ENCODE data around the gene CCDC192. TPM values are rescaled to one million over a fixed set of nuclear protein-coding genes. Genes with fewer than 3 reads are reported as not detected.

CCDC192 gene
- total RNA-seq, 2 donors from 2014 or later, result not detected

GRCh38 chr5:127821896-127822295, 118.7 kb downstream of the CCDC192 start:
- TF ChIP-seq POLR2A (IDR thresholded peaks at IDR 0.05) (no peak), CTCF (IDR thresholded peaks at IDR 0.05) (no peak)
- Histone ChIP-seq H3K4me1 (no peaks in the 10 kb centered on the region), H3K9me3 (no peaks in the 10 kb centered on the region), H3K36me3 (replicated peaks in 1 of 2; ENCODE audit: insufficient read depth in 1 of 2, low read depth in 2 of 2) (no peaks in the 10 kb centered on the region), H3K27ac (no peak overlapping the region), H3K4me3 (no peak overlapping the region), H3K27me3 (no peaks in the 10 kb centered on the region)
- DNase-seq (no peak), ATAC-seq (no peak)
- intact Hi-C loops (cut with DNase I), result no loop called here
- WGBS, 2 donors, result 87% methylated on average over 3 of the region's 3 CpGs

DNA sequence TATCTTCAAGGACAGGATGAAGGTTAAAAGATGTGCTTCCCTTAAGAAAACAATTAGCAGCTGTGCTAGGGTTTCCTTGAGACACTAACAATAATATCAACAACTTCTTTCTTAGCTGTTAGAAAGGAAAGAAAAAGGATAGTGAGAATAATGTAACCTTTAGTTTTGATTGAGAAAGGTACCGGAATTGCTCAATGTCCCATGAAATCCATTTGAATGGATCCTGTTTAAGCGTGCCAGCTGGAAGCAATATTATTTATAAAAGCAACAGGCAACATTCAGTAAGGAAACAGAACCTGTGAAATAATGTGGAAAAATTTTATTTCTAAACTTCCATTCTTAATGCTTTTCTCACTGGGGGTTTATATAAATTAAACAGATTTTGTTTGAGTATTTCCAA, 120.9 kb downstream of the CCDC192 start:
- Histone ChIP-seq H3K27me3 (no peaks in the 10 kb centered on the region), H3K4me1 (no peaks in the 10 kb centered on the region), H3K9me3 (no peaks in the 10 kb centered on the region), H3K27ac (no peak overlapping the region), H3K4me3 (no peak overlapping the region), H3K36me3 (replicated peaks in 1 of 2; ENCODE audit: insufficient read depth in 1 of 2, low read depth in 2 of 2) (no peaks in the 10 kb centered on the region)
- 88 to 89% methylated on average over 2 of the region's 2 CpGs for WGBS, 2 donors
- intact Hi-C loops (cut with DNase I), result no loop called here
- DNase-seq (no peak), ATAC-seq (no peak)
- TF ChIP-seq POLR2A (IDR thresholded peaks at IDR 0.05) (no peak), CTCF (IDR thresholded peaks at IDR 0.05) (no peak)

- DNase-seq, result no peak
- no peak overlapping the region for H3K27ac ChIP-seq
- 73 to 82% methylated on average over 3 of the region's 3 CpGs for WGBS, 2 donors
- H3K27me3 ChIP-seq, result no peaks in the 10 kb centered on the region
- intact Hi-C loops (cut with DNase I), result no loop called here
- no peak overlapping the region for H3K4me3 ChIP-seq
- TF ChIP-seq POLR2A (IDR thresholded peaks at IDR 0.05) (no peak), CTCF (IDR thresholded peaks at IDR 0.05) (no peak)
- no peaks in the 10 kb centered on the region for H3K36me3 ChIP-seq (replicated peaks in 1 of 2; ENCODE audit: insufficient read depth in 1 of 2, low read depth in 2 of 2)
- ATAC-seq, result no peak
- H3K9me3 ChIP-seq, result no peaks in the 10 kb centered on the region
- H3K4me1 ChIP-seq, result no peaks in the 10 kb centered on the region
Observed at GRCh38 chr5:127826011-127826410, 122.8 kb downstream of the CCDC192 start.

DNA sequence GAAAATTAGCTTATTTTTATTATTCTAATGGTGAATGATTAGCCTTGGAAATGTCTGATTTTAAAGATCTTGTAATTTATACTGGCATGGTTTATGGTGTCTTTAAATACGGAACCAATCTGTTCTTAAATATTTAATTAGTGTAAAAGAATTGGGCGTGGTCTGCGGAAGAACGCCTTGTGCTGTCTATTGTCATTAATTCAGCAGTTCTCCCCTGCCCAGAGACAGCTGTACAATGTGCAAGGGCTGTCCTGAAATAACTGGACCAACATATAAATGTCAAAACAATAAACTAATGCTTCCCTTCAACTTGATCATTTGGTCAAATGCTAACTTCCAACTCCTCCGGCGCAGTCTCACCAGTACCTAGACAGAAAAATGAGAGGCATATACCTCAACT, 124.3 kb downstream of the CCDC192 start:
- Histone ChIP-seq H3K4me1 (no peaks in the 10 kb centered on the region), H3K36me3 (replicated peaks in 1 of 2; ENCODE audit: insufficient read depth in 1 of 2, low read depth in 2 of 2) (no peaks in the 10 kb centered on the region), H3K9me3 (no peaks in the 10 kb centered on the region), H3K4me3 (no peak overlapping the region), H3K27ac (no peak overlapping the region), H3K27me3 (no peaks in the 10 kb centered on the region)
- TF ChIP-seq CTCF (IDR thresholded peaks at IDR 0.05) (no peak), POLR2A (IDR thresholded peaks at IDR 0.05) (no peak)
- 83 to 86% methylated on average over 6 of the region's 6 CpGs for WGBS, 2 donors
- intact Hi-C loops (cut with DNase I), result no loop called here
- DNase-seq (no peak), ATAC-seq (no peak)

DNA sequence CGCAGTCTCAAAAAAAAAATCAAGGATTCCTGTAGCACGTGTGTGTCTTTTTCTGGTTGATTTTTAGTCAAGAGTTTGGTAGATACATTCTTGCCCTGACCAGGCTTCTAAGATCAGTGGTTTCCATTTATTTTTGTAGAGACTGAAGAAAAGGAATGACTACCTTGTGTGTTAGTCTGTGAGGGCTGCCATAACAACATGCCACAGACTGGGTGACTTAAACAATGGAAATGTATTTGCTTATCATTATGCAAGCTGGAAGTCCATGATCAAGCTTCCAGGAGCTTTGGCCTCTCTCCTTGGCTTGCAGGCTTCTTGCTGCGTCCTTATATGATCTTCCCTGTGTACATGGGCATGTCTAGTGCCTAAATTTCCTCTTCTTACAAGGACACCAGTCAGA, 127.0 kb downstream of the CCDC192 start:
- Histone ChIP-seq H3K27ac (no peak overlapping the region), H3K4me1 (no peaks in the 10 kb centered on the region), H3K27me3 (no peaks in the 10 kb centered on the region), H3K4me3 (no peak overlapping the region), H3K9me3 (no peaks in the 10 kb centered on the region), H3K36me3 (replicated peaks in 1 of 2; ENCODE audit: insufficient read depth in 1 of 2, low read depth in 2 of 2) (no peaks in the 10 kb centered on the region)
- ATAC-seq (no peak), DNase-seq (no peak)
- 81 to 82% methylated on average over 3 of the region's 3 CpGs for WGBS, 2 donors
- intact Hi-C loops (cut with DNase I), result no loop called here
- no peak for TF ChIP-seq CTCF (IDR thresholded peaks at IDR 0.05)
- TF ChIP-seq POLR2A (IDR thresholded peaks at IDR 0.05), result no peak
